ENCODE measurements around the gene MAP1LC3B.

The MAP1LC3B gene

DNA sequence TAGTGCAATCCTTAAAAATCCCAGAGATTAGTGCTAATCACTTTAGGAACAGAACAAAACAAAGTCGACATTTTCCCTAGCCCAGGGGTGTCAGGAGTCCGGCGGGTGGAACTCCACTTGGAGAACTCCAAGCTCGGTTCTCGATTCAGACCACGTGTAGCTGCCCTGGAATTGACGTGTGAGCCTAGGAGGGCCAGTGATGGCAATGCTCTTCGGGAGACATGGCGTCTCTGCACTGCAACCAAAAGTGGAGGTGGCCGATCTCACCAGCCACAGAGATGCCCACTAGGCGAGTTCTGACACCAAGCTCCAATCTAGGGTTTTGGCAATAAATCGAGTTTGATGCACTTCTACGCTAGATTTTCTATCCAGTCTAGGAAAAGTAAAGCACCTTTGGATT is 17.6 kb downstream of the MAP1LC3B start:
- DNase-seq (ENCODE audit: low read depth) = no peak

DNA sequence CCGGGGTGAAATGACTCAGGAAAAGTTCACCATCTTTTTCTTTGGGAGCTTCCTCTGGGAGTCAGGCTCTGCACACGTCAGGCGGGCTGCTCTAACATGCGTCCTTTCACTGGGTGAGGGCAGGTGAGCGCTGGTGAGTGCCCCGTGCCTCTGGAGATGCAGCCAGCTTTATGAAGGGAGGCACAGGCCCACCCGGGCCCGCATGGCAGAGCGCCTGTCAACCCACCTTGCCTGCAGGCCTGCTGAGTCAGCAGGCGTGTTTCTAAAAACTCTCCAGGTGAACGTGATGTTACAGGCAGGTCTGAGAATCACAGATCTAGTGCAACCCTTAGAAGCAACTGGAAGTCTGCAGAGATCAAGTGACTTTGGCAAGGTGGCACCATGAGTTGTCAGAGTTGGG is 18.4 kb downstream of the MAP1LC3B start:
- DNase-seq (ENCODE audit: low read depth) = no peak

DNA sequence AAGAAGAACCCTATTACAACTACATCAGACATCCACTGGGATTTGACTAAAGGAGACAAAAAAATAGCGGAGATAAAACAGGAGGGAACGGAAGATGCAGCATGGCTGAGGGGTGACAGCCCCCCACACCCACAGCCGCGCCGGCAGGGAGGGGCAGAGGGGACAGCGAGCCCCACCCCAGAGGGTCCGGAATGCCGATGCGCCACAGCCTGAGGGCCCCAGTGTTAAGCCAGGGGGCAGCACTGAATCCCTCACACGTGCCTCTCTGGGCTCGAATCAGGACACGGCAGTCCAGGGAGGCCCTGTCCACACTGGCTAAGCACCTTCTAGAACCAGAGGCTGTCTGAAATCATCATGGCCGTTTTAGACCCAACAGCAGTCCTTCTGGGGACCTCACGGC is 18.8 kb downstream of the MAP1LC3B start:
- no peak for DNase-seq (ENCODE audit: low read depth)

DNA sequence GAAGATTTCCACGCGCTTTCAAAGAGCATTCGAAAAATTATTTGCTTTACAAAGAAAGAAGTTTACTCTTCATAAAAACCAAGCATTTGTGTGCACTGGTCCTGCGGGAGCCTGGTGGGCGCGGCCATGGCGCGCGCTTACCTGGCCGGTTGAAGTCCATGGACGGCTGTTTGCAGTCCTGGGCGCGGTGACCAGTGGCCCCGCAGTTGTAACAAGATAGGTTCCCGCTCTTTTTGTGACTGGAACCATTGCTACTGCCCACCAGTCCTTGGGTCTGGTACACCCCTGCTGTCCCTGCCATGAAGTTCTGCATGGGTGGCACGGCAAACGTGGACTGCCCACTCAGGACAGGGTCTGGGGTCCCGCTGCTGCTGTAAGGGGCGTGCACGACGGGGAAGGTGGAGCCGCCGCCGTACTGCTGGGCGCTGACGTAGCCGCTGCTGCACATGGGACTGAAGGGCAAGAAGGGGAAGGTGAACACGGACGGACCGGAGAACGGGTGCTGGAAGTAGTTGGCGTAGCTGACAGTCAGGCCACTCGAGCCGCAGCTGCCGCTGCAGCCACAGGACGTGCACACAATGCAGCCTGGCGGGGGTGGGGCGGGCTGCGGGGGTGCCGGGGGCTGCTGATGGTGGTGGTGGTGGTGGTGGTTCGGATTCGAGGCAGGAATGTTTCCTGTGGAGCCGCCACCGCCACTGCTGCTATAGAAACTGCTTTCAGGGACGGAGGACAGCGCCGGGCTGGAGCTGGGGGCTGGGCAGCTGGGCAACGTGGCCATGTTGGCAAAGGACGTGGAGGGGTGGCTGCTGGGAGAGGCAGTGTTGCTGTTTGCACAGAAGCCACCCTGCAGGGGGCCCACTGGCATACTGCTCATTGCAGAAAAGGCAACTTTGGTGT is 19.5 kb downstream of the MAP1LC3B start:
- no peak for DNase-seq (ENCODE audit: low read depth)

- DNase-seq (ENCODE audit: low read depth) = no peak
Measured at GRCh38 chr16:87412371-87412995, 20.3 kb downstream of the MAP1LC3B start.

DNA sequence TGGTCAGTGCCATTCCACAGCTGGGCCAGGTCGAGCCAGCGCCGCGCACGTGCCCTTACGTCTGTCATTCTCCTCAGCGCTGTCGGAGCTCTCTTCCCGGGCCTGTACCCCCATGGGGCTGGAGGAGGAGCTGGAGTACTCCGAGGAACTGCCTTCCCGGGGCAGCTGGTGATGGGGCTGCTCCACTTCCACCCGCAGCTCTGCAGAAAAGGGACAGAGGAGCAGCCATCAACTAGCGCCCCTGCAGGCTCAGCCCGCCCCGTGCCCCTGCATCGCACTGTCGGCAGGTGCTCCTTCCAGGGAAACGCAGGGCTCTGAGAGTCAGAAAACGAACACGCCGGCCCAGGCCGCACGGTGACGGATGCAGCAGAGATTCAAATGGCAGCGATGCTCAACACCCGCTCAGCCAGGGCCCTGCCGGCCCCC is 20.9 kb downstream of the MAP1LC3B start:
- DNase-seq (ENCODE audit: low read depth) = no peak

DNA sequence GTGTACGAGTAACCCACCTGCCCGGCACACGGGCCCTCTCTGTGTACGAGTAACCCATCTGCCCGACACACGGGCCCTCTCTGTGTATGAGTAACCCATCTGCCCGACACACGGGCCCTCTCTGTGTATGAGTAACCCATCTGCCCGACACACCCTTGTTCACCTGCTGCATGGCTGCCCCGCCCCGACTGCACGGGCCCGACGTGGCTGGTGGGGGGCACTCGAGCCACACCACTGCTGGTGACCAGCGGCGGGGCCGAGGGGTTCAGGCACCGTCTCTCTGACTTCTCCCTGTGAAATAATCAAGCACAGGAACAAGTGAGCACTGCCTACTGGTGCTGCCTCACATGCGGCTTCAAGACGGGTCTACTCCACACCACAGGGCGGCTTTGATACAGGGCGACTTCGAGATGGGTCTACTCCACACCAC is 22.1 kb downstream of the MAP1LC3B start:
- no peak for DNase-seq (ENCODE audit: low read depth)

DNA sequence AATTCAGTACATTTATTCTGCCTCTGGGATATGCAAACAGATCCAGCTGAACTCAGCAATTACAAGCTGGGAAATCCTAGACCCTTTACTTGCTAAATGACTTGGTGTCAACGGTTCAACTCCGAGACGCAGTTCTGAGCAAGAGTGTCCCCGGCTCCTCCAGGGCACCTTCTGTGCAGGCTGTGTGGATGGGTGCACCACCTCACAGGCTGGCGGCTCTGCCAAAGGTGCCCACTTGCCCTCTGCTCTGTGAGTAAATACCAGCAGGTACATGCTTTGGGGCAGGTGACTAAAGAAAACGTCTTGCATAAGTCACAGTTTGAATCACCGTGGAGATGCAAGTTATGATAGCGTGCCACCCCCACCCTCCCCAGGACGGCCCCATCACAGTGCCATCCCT is 23.3 kb downstream of the MAP1LC3B start:
- DNase-seq (ENCODE audit: low read depth) = no peak

DNA sequence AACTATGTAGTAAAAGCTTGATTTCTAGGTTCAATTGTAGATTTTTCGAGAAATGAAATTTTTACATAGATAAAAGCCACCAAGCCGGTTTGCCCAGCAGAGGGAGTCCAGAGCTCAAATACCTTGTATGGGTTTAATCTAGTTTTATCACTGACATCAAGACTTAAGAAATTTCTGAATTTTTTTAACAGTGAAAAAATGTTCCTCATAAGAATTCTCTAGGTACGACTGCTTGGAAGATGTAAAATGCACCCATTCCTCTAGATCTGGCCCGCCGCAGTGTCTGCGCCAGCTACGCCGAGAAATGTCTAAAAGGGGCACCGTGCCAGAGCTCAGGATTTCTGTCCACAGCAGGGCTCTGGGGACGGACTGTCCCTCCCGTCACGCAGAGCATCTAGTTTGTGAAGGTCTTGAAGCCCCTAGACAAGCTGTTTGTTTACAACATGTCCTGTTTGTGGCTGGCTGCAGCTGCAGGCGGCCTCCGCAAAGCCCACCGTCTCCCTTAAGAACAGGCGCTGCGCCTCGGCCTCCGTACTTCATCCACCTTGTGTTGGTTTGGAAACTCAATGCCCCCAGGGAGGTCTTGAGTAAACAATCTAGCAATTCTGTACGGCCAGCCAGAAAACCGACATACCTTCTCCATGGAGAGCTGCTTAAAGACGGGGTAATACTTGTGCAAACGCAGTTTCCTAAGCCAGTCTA is 24.8 kb downstream of the MAP1LC3B start:
- DNase-seq (ENCODE audit: low read depth) = no peak

- no peak for DNase-seq (ENCODE audit: low read depth)
Measured at GRCh38 chr16:87417528-87417910, 25.4 kb downstream of the MAP1LC3B start.

- no peak for DNase-seq (ENCODE audit: low read depth)
Measured at GRCh38 chr16:87418216-87418615, 26.1 kb downstream of the MAP1LC3B start.

- DNase-seq (ENCODE audit: low read depth) = no peak
Measured at GRCh38 chr16:87418644-87419043, 26.5 kb downstream of the MAP1LC3B start.

GRCh38 chr16:87420026-87421002 is 28.2 kb downstream of the MAP1LC3B start:
- DNase-seq (ENCODE audit: low read depth) = no peak

DNA sequence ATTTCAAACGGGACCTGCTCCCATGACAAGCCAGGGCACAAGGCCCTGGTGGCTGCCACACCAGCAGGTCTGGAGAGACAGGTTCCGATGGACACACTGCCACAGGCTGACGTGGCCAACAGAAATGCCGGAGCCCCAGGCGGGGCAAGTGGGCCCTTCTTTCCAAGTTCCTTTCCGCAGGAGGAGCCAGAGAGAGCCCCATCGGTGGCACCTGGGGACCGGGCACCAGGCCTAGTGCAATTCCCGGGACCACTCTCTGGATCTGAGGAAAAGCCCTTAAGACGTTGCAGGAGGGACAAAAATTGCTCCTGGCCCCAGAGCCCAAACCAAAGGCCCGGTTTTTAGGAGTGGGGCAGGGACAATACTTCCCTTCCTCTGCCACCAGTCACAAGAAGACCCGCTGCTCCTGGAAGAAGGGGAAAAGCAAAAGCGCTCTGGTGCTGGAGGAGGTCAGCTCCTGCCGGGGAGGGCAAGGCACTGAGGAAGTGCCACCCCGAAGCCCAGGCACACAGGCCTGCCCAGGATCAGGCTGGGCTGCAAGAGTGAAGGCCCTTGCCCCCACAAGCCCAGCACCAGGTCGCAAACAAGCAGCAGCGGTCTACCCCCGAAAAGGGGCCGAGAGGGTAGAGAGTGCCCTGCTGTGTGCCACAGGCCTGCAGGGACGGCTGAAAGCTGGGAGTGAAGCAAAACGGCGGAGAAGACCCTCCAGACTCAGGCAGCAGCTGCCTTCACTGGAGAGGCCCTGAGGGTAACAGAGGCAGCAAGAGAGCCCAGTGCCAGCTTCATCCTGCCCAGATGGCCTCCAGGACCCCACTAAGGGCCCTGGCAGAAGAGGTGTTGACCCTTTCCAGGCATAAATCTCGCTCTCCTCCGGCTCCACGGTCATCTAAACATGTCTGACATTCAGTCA is 29.1 kb downstream of the MAP1LC3B start:
- no peak for DNase-seq (ENCODE audit: low read depth)

DNA sequence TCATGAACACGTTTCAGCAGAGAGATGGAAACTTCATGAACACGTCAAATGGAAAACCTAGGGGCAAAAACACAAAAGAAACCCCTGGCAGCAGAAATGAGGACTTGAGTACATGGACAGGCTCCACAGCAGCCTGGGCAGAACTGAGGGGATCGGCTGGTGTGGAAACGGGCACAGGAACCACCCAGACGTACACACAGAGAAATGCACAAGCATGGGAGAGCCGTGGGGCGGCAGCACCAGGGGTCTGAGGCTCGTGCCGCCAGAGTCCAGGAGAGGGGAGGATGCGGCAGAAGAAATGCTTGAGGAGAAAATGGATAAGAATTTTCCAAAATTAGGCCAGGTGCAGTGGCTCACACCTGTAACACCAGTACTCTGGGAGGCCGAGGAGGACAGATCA is 30.0 kb downstream of the MAP1LC3B start:
- no peak for DNase-seq (ENCODE audit: low read depth)

DNA sequence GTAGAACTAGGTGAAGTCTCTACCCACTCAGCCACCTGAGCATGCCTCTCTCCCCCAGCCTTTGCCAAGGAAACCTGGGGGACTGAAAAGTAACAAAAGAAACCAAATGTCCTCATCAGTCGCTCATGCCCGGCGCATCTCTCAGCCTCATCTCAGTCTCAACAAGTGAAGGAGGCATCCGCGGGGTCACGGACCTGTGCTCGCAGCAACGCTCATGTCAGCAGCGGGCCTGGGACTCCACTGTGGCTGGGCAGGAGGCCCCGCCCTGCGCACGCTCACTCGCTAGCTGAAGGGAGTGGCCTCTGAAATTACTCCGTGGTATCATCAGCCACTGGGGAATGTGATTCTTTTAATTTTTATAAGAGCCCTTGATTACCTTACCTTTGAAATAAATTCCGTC is 31.3 kb downstream of the MAP1LC3B start:
- no peak for DNase-seq (ENCODE audit: low read depth)

- DNase-seq (ENCODE audit: low read depth) = no peak
Measured at GRCh38 chr16:87424266-87424665, 32.1 kb downstream of the MAP1LC3B start.

DNA sequence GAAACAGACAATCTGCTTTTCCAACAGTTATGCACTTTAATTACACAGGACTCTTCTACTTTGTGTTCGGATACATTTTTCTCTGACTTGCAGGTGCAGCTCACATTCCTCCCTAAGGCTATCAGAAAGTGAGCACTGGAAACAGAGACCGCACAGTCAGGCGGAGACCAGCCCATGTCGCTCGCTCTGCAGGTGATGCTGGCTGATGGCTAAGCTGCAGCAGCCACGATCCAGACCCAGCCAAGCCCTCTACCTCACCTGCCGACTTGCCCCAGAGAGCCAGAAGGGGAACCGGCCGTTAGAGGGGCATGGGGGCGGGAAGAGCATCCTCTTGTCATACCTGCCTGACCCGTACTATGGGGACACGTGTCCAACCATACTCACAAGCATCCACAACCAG is 33.8 kb downstream of the MAP1LC3B start:
- no peak for DNase-seq (ENCODE audit: low read depth)

GRCh38 chr16:87426423-87427215 is 34.5 kb downstream of the MAP1LC3B start:
- no peak for DNase-seq (ENCODE audit: low read depth)

DNA sequence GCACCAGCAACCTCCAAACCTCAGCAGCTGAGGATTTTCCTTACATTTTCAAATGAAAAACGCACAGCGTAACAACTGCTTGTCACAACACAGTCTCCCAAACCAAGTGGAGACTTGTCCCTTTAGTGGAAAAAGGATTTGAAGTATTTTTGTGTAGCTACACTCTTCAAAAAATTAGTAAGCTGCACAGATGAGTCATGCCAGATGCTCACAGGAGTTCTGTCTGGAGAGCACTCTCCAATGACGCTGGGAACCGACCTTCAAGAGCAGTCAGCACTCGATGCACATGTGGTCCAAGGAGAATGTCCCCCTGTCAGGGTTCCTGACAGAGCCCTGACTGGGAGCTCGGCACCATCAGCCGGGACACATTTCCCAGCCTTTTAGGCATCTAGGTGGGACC is 39.8 kb downstream of the MAP1LC3B start:
- no peak for DNase-seq (ENCODE audit: low read depth)

Data from stimulated activated CD8-positive, alpha-beta memory T cell treated with anti-CD3 and anti-CD28 coated beads, Interleukin-7, amount 100 ng/mL, for 24 hours (primary cell).